BJ (cell line): ENCODE data around the gene GLDC. TPM values are rescaled to one million over a fixed set of nuclear protein-coding genes. Genes with fewer than 3 reads are reported as not detected.

Experiments
- CTCF ChIA-PET: fragments of 350-600 bp; formaldehyde crosslinking; extraction: SDS; loops from one replicate; lab custom pipeline; 2021; ENCODE audit warnings: antibody characterized with exemption, inconsistent platforms; lab: Yijun Ruan, JAX
- POLR2A ChIA-PET: fragments of 300-600 bp; sonication (Branson Sonifier 250); formaldehyde crosslinking; extraction: SDS; loops from one replicate; lab custom pipeline; 2021; ENCODE audit warnings: antibody characterized with exemption; lab: Charles Lee
- DNase-seq: peaks from one replicate; pipeline ENCODE4 v3.0.0-alpha.2; 2011; ENCODE audit warnings: low read depth
- H3K27me3 ChIP-seq: 2 replicates; pipeline ENCODE4 v1.6.0; 2011; ENCODE audit warnings: low read length; ENCODE audit not compliant: control insufficient read depth, insufficient read depth
- H3K36me3 ChIP-seq: 2 replicates; pipeline ENCODE4 v1.5.1; 2011; ENCODE audit warnings: low read length; ENCODE audit not compliant: control insufficient read depth, insufficient read depth
- H3K4me3 ChIP-seq: 2 replicates; pipeline ENCODE4 v1.5.1; 2011; ENCODE audit warnings: low read depth, mild to moderate bottlenecking, control low read depth, low read length
- CTCF ChIP-seq: IDR thresholded peaks from 2 replicates; pipeline ENCODE4 v1.5.1; 2011; ENCODE audit warnings: low read depth, mild to moderate bottlenecking, control low read depth, inconsistent platforms, low read length, moderate library complexity; ENCODE audit not compliant: insufficient read depth
- polyA plus RNA-seq: library from polyadenylated mRNA; depleted of rRNA; stranded (reverse); fragments of >200 nt; gene quantifications from 2 replicates; pipeline ENCODE4 v1.2.3, GENCODE V29; 2011

Gene GLDC
- polyA plus RNA-seq, 1 experiment: 0.28 TPM

GRCh38 chr9:6506571-6506970 lies 139.0 kb downstream of the GLDC start:
- H3K4me3 ChIP-seq: no peak overlapping the region
- peaks cover 7% of the 10 kb centered on the region for H3K36me3 ChIP-seq
- no peaks in the 10 kb centered on the region for H3K27me3 ChIP-seq
- TF ChIP-seq CTCF: no peak
- no peak for DNase-seq
- ChIA-PET CTCF (no interaction called here), POLR2A (no interaction called here)

GRCh38 chr9:6502399-6502798 lies 143.1 kb downstream of the GLDC start:
- no peak for TF ChIP-seq CTCF
- CTCF ChIA-PET: interaction anchor here (1.2 kb wide), 1 partner anchor 64 kb away, joined by 6 read pairs; no protein-coding TSS in a partner anchor

GRCh38 chr9:6501526-6502210 lies 143.9 kb downstream of the GLDC start:
- peaks cover 7% of the 10 kb centered on the region for H3K36me3 ChIP-seq
- ChIA-PET CTCF (interaction anchor here (1.2 kb wide), 1 partner anchor 65 kb away, joined by 6 read pairs; no protein-coding TSS in a partner anchor), POLR2A (no interaction called here)

More at GRCh38 chr9:6502399-6502798, 143.1 kb downstream of the GLDC start:
- DNase-seq: no peak
- Histone ChIP-seq H3K27me3 (no peaks in the 10 kb centered on the region), H3K36me3 (peaks cover 7% of the 10 kb centered on the region), H3K4me3 (no peak overlapping the region)
- POLR2A ChIA-PET: no interaction called here

GRCh38 chr9:6498982-6499381 lies 146.5 kb downstream of the GLDC start:
- POLR2A ChIA-PET: no interaction called here
- no peak overlapping the region for H3K4me3 ChIP-seq
- CTCF ChIA-PET: no interaction called here
- DNase-seq: no peak
- H3K27me3 ChIP-seq: no peaks in the 10 kb centered on the region
- no peak for TF ChIP-seq CTCF
- H3K36me3 ChIP-seq: peaks cover 5% of the 10 kb centered on the region

More at GRCh38 chr9:6501526-6502210, 143.9 kb downstream of the GLDC start:
- Histone ChIP-seq H3K27me3 (no peaks in the 10 kb centered on the region), H3K4me3 (no peak overlapping the region)
- no peak for TF ChIP-seq CTCF
- no peak for DNase-seq

- POLR2A ChIA-PET: no interaction called here
- Histone ChIP-seq H3K36me3 (no peaks in the 10 kb centered on the region; the same call in none of the 2 replicates), H3K27me3 (no peaks in the 10 kb centered on the region), H3K4me3 (no peak overlapping the region)
- CTCF ChIA-PET: interaction anchor here (1.0 kb wide), 1 partner anchor 81 kb away, joined by 3 read pairs; no protein-coding TSS in a partner anchor
- DNase-seq: no peak
- TF ChIP-seq CTCF: no peak
Observed at GRCh38 chr9:6495466-6495865, 150.1 kb downstream of the GLDC start.
